Measurements from ENCODE around the gene ARL1. TPM values are rescaled to one million over a fixed set of nuclear protein-coding genes. Genes with fewer than 3 reads are reported as not detected.
A peak's percentile ranks its signal among the peaks of the same experiment; 100 is the strongest.
"Not testable (repeated sequence)": the region's sequence is repeated elsewhere in the genome, so short reads cannot be mapped to it uniquely, and the experiment has no call there.

The ARL1 gene
- total RNA-seq, 1 donor = 114 TPM

DNA sequence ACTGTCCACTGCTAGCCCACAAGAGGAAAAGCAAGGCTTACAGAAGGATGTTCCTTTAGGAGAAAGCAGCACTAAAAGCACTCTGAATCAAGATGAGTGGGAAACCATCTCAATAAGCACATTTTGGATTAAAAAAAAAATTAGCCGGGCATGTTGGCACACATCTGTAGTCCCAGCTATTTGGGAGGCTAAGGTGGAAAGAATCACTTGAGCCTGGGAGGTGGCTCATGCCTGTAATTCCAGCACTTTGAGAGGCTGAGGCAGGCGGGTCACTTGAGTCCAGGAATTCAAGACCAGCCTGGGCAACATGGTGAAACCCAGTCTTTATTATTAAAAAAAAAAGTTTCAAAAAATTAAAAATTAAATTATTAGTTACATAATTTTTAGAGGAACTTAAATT lies 17.0 kb upstream of the ARL1 start:
- TF ChIP-seq, protein P1, sequence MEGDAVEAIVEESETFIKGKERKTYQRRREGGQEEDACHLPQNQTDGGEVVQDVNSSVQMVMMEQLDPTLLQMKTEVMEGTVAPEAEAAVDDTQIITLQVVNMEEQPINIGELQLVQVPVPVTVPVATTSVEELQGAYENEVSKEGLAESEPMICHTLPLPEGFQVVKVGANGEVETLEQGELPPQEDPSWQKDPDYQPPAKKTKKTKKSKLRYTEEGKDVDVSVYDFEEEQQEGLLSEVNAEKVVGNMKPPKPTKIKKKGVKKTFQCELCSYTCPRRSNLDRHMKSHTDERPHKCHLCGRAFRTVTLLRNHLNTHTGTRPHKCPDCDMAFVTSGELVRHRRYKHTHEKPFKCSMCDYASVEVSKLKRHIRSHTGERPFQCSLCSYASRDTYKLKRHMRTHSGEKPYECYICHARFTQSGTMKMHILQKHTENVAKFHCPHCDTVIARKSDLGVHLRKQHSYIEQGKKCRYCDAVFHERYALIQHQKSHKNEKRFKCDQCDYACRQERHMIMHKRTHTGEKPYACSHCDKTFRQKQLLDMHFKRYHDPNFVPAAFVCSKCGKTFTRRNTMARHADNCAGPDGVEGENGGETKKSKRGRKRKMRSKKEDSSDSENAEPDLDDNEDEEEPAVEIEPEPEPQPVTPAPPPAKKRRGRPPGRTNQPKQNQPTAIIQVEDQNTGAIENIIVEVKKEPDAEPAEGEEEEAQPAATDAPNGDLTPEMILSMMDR (IDR thresholded peaks at IDR 0.05; ENCODE audit: insufficient read depth, low read depth, low read length) = no peak
- no peak for DNase-seq (ENCODE audit: low read depth)
- no peak overlapping the region for H3K4me3 ChIP-seq (ENCODE audit: low read depth, low read length)

DNA sequence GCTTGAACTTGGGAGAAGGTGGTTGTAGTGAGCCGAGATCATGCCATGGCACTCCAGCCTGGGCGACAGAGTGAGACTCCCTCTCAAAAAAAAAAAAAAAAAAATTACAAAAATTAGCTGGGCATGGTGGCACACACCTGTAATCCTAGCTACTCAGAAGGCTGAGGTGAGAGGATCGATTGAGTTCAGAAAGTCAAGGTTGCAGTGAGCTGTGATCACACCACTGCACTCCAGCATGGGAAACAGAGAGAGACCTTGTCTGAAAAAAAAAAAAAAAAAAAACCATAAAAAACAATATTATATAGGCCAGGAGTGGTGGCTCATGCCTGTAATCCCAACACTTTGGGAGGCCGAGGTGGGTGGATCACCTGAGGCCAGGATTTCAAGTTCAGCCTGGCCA lies 14.5 kb upstream of the ARL1 start:
- DNase-seq (ENCODE audit: low read depth); H3K4me3 ChIP-seq (ENCODE audit: low read depth, low read length): not testable (repeated sequence)

DNA sequence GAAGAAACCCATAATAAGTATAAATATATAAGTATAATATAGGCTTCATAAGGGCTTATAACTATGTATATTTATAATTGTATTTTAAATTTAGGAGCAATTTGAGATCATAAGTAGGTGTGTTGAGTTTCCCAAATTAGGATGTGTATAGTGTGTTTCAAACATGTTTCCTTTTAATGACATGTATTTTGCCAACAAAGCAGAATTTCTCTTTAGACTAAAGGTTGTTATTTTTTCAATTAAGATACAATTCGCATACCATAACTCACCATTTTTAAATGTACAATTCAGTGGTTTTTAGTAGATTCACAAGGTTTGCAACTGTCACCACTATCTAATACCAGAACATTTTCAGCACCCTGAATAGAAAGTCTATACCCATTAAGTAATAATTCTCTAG lies 7.7 kb upstream of the ARL1 start:
- no peak overlapping the region for H3K4me3 ChIP-seq (ENCODE audit: low read depth, low read length)
- no peak for DNase-seq (ENCODE audit: low read depth)
- TF ChIP-seq, protein P1 (IDR thresholded peaks at IDR 0.05; ENCODE audit: insufficient read depth, low read depth, low read length) = no peak

DNA sequence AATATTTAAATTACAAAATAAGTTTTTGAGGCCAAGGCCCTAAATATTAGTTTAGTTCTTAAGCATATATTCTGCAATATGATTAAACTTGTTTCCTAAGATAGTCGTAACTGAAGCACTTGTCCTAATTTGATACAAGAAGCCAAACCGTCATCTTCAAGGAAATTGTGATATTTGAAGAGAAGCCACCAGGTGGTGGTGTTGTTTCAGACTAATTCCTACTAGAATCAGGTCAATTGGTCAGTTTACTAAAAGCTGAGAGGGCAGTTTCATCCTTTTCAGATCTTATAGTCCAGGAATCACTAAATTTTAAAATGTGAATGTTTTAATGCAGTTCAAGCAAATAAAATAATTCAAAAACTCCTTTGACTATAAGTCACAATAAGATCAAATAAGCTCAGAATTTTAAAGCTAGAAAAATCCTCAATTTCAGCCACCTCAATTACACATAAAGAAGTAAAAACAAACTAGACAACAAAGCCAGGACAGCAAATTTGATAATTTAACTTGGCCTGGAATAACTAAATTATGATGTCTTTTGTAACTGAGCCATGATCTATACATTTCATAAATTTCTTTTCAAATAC lies 7.1 kb upstream of the ARL1 start:
- TF ChIP-seq, protein P1 (IDR thresholded peaks at IDR 0.05; ENCODE audit: insufficient read depth, low read depth, low read length) = peak; percentile 63
- no peak overlapping the region for H3K4me3 ChIP-seq (ENCODE audit: low read depth, low read length)
- peak; percentile 75 for DNase-seq (ENCODE audit: low read depth)

DNA sequence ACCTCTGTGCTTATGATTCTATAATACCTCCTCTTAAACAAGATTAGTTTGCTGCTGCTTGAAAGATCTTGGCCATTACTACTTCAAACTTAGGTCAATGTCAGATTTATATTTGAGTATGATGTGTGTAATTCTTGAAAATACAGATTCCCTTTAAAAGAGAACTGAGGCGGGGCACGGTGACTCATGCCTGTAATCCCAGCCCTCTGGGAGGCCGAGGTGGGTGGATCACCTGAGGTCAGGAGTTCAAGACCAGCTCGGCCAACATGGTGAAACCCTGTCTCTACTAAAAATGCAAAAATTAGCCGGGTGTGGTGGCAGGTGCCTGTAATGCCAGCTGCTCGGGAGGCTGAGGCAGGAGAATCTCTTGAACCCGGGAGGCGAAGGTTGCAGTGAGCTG lies 2.6 kb upstream of the ARL1 start:
- not testable (repeated sequence) for H3K4me3 ChIP-seq (ENCODE audit: low read depth, low read length); DNase-seq (ENCODE audit: low read depth)

DNA sequence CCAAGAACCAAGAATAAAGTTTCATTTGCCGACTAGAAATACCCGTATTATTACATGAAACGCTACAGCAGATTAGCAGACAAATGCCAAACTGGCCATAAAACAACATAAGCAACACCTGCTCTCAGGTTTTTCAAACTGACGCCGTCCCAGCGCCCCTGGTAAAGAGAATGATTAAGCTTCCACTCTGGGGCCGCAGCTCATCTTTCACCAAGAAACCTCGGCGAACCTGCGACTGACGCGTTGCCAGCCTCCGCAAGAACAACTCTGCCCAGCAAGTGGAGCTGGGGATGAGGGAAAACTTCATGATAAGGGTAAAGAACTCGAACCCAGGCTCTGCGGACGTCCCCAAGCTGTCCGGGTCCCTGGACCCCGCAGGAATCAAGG lies 530 bp downstream of the ARL1 start:
- TF ChIP-seq, protein P1 (IDR thresholded peaks at IDR 0.05; ENCODE audit: insufficient read depth, low read depth, low read length) = no peak
- peak overlapping the region; percentile 94 for H3K4me3 ChIP-seq (ENCODE audit: low read depth, low read length)
- DNase-seq (ENCODE audit: low read depth) = no peak

DNA sequence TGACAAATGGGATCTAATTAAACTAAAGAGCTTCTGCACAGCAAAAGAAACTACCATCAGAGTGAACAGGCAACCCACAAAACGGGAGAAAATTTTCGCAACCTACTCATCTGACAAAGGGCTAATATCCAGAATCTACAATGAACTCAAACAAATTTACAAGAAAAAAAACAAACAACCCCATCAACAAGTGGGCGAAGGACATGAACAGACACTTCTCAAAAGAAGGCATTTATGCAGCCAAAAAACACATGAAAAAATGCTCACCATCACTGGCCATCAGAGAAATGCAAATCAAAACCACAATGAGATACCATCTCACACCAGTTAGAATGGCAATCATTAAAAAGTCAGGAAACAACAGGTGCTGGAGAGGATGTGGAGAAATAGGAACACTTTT lies 16.4 kb downstream of the ARL1 start:
- not testable (repeated sequence) for DNase-seq (ENCODE audit: low read depth)

DNA sequence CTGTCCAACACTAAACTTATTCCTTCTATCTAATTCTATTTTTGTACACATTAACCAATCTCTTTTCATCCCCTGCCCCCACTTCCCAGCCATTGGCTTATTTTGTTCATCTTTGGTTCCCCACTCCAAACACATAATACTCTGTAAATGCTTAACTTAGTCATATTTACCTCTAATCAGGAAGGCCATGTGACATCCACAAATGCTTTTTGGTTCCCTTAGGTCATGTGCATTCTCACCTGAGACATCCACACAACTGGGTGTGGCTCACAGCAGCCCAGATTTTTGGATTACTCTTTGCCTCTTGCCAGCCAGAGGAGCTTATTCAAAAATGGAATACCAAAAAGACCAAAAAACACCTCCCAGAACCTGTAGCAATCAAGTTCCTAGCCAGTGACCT lies 28.4 kb downstream of the ARL1 start:
- DNase-seq (ENCODE audit: low read depth) = no peak

More for the DNA sequence above, 16.4 kb downstream of the ARL1 start:
- H3K4me3 ChIP-seq (ENCODE audit: low read depth, low read length) = not testable (repeated sequence)

More for the DNA sequence above, 28.4 kb downstream of the ARL1 start:
- TF ChIP-seq, protein P1 (IDR thresholded peaks at IDR 0.05; ENCODE audit: insufficient read depth, low read depth, low read length) = no peak
- no peak overlapping the region for H3K4me3 ChIP-seq (ENCODE audit: low read depth, low read length)
